Measurements from ENCODE around the gene DZIP1. TPM values are rescaled to one million over a fixed set of nuclear protein-coding genes. Genes with fewer than 3 reads are reported as not detected.

The DZIP1 gene
- total and polyA plus RNA-seq, 2 of the 8 experiments (the other 6 are each of a cell fraction or from before 2014, with no cell fraction given) = 7.6 to 24.6 TPM

DNA sequence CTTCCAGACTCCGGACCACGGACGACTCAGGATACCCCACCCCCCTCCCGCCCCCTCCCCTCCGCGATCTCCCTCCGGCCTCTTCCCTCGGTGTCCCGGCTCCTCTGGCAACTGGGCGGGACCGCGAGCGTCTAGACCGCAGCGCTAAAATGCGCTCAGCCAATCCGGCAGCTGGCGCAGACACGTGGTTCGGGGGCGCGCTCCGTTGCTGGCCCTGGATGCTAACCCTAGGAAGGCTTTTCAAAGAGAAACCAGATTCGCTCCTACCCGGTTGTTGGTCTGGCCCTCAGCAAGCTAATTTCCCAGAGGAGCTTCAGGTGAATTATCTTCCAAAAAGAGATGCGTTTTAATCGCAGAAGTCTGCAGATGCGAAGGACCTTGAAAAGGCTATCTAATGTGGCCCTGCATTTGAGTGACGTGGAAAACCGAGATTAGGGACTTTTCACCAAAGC lies at the start of gene DZIP1 (continued):
- TF ChIP-seq, protein P1, sequence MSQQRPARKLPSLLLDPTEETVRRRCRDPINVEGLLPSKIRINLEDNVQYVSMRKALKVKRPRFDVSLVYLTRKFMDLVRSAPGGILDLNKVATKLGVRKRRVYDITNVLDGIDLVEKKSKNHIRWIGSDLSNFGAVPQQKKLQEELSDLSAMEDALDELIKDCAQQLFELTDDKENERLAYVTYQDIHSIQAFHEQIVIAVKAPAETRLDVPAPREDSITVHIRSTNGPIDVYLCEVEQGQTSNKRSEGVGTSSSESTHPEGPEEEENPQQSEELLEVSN (IDR thresholded peaks at IDR 0.05) = peak; percentile 90
- no peak for TF ChIP-seq BACH1 (IDR thresholded peaks at IDR 0.05; ENCODE audit: low read length)
- peak; percentile 88 for TF ChIP-seq TAF1 (IDR thresholded peaks at IDR 0.05; ENCODE audit: low read depth, low read length)
- no peak for TF ChIP-seq CEBPB (IDR thresholded peaks at IDR 0.05; ENCODE audit: low read depth, low read length)
- TF ChIP-seq, protein P2, sequence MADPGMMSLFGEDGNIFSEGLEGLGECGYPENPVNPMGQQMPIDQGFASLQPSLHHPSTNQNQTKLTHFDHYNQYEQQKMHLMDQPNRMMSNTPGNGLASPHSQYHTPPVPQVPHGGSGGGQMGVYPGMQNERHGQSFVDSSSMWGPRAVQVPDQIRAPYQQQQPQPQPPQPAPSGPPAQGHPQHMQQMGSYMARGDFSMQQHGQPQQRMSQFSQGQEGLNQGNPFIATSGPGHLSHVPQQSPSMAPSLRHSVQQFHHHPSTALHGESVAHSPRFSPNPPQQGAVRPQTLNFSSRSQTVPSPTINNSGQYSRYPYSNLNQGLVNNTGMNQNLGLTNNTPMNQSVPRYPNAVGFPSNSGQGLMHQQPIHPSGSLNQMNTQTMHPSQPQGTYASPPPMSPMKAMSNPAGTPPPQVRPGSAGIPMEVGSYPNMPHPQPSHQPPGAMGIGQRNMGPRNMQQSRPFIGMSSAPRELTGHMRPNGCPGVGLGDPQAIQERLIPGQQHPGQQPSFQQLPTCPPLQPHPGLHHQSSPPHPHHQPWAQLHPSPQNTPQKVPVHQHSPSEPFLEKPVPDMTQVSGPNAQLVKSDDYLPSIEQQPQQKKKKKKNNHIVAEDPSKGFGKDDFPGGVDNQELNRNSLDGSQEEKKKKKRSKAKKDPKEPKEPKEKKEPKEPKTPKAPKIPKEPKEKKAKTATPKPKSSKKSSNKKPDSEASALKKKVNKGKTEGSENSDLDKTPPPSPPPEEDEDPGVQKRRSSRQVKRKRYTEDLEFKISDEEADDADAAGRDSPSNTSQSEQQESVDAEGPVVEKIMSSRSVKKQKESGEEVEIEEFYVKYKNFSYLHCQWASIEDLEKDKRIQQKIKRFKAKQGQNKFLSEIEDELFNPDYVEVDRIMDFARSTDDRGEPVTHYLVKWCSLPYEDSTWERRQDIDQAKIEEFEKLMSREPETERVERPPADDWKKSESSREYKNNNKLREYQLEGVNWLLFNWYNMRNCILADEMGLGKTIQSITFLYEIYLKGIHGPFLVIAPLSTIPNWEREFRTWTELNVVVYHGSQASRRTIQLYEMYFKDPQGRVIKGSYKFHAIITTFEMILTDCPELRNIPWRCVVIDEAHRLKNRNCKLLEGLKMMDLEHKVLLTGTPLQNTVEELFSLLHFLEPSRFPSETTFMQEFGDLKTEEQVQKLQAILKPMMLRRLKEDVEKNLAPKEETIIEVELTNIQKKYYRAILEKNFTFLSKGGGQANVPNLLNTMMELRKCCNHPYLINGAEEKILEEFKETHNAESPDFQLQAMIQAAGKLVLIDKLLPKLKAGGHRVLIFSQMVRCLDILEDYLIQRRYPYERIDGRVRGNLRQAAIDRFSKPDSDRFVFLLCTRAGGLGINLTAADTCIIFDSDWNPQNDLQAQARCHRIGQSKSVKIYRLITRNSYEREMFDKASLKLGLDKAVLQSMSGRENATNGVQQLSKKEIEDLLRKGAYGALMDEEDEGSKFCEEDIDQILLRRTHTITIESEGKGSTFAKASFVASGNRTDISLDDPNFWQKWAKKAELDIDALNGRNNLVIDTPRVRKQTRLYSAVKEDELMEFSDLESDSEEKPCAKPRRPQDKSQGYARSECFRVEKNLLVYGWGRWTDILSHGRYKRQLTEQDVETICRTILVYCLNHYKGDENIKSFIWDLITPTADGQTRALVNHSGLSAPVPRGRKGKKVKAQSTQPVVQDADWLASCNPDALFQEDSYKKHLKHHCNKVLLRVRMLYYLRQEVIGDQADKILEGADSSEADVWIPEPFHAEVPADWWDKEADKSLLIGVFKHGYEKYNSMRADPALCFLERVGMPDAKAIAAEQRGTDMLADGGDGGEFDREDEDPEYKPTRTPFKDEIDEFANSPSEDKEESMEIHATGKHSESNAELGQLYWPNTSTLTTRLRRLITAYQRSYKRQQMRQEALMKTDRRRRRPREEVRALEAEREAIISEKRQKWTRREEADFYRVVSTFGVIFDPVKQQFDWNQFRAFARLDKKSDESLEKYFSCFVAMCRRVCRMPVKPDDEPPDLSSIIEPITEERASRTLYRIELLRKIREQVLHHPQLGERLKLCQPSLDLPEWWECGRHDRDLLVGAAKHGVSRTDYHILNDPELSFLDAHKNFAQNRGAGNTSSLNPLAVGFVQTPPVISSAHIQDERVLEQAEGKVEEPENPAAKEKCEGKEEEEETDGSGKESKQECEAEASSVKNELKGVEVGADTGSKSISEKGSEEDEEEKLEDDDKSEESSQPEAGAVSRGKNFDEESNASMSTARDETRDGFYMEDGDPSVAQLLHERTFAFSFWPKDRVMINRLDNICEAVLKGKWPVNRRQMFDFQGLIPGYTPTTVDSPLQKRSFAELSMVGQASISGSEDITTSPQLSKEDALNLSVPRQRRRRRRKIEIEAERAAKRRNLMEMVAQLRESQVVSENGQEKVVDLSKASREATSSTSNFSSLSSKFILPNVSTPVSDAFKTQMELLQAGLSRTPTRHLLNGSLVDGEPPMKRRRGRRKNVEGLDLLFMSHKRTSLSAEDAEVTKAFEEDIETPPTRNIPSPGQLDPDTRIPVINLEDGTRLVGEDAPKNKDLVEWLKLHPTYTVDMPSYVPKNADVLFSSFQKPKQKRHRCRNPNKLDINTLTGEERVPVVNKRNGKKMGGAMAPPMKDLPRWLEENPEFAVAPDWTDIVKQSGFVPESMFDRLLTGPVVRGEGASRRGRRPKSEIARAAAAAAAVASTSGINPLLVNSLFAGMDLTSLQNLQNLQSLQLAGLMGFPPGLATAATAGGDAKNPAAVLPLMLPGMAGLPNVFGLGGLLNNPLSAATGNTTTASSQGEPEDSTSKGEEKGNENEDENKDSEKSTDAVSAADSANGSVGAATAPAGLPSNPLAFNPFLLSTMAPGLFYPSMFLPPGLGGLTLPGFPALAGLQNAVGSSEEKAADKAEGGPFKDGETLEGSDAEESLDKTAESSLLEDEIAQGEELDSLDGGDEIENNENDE (IDR thresholded peaks at IDR 0.05; ENCODE audit: insufficient replicate concordance, low read length) = no peak
- TF ChIP-seq SAP30 (IDR thresholded peaks at IDR 0.05; ENCODE audit: insufficient read depth, insufficient replicate concordance, low read length) = no peak
- TF ChIP-seq EP300 (IDR thresholded peaks at IDR 0.05; ENCODE audit: borderline replicate concordance in 1 of 2, low read depth in 2 of 2, low read length in 2 of 2) = no peak
- no peak for TF ChIP-seq CREB1 (IDR thresholded peaks at IDR 0.05)
- no peak for TF ChIP-seq CTBP2 (IDR thresholded peaks at IDR 0.05; ENCODE audit: borderline replicate concordance, insufficient read depth, insufficient read length, low read length)
- TF ChIP-seq RFX5 (IDR thresholded peaks at IDR 0.05; ENCODE audit: borderline replicate concordance, low read depth, low read length) = no peak; the same call in 1 of the 2 replicates

Data from H1 (cell line).